Ovary (tissue), 9 donors: ENCODE results near the gene RBFOX2. TPM values are rescaled to one million over a fixed set of nuclear protein-coding genes. Genes with fewer than 3 reads are reported as not detected.

Source experiments
- DNase-seq, 5 donors: peaks; one replicate each; pipeline ENCODE4 v3.0.0-alpha.2; 2019 to 2020
- H3K27ac ChIP-seq, 2 donors: fragments of 200-600 bp; one replicate each; pipeline versions ENCODE4 v1.5.1 to v1.8.0; 2019 to 2022
- H3K27me3 ChIP-seq: fragments of 200-600 bp; one replicate; pipeline ENCODE4 v1.8.0; 2022
- H3K36me3 ChIP-seq: fragments of 200-600 bp; sonication (generic); one replicate; pipeline ENCODE4 v1.5.1; 2019
- H3K4me1 ChIP-seq: one replicate; pipeline ENCODE4 v1.8.1; 2013; ENCODE audit warnings: mild to moderate bottlenecking, moderate library complexity; ENCODE audit not compliant: insufficient read depth
- H3K4me3 ChIP-seq: fragments of 200-600 bp; sonication (generic); one replicate; pipeline ENCODE4 v1.5.1; 2017
- H3K9me3 ChIP-seq, 2 donors: fragments of 200-600 bp in 1 of 2; sonication (generic) in 1 of 2; one replicate each; pipeline versions ENCODE4 v1.5.1 to v1.8.1; 2013 to 2019; ENCODE audit warnings: mild to moderate bottlenecking in 1 of 2, moderate library complexity in 1 of 2
- CTCF ChIP-seq, 3 donors: fragments of 450-650 bp in 2 of 3; fragments of 200-600 bp in 1 of 3; IDR thresholded peaks; one replicate each; pipeline versions ENCODE4 v1.5.1 to v1.8.0; 2016 to 2022; ENCODE audit warnings: antibody characterized with exemption in 3 of 3, mild to moderate bottlenecking in 1 of 3
- EP300 ChIP-seq: sonication (generic); formaldehyde crosslinking; IDR thresholded peaks from one replicate; pipeline ENCODE4 v1.6.1; 2017; ENCODE audit warnings: antibody characterized with exemption
- POLR2A ChIP-seq: fragments of 450-650 bp; IDR thresholded peaks from one replicate; pipeline ENCODE4 v1.6.1; 2017; ENCODE audit warnings: antibody characterized with exemption, mild to moderate bottlenecking, moderate library complexity
- WGBS, 3 donors: extraction: QIAGEN DNeasy Blood & Tissue Kit in 1 of 3; methylation state at CpG; one replicate each; pipeline versions ENCODE4 v1.1.5 to v1.1.7; 2013 to 2017; 5-methylcytosine and 5-hydroxymethylcytosine counted together
- intact Hi-C, 4 donors: fragments of 100-400 bp; cut with DNase I; formaldehyde crosslinking; loops; one replicate each; pipeline versions ENCODE4 v1.11.0 to v1.15.1; 2022 to 2023
- polyA plus RNA-seq, 2 donors: library from polyadenylated mRNA; stranded (reverse); fragments of 200-250 nt in 1 of 2; fragments of 350-450 nt in 1 of 2; fragmentation: Illumina TruSeq in 1 of 2; extraction: RNeasy Lipid Tissue Mini Kit (QIAGEN cat#74804) in 1 of 2; gene quantifications; one replicate each; pipeline ENCODE4 v1.2.3, GENCODE V29; 2013 to 2014
- total RNA-seq, 7 donors: library from RNA; depleted of rRNA in 2 of 7; stranded (reverse); fragments of >200 nt in 2 of 7; fragmentation: NEBNext Ultra II Directional in 3 of 7; extraction: Animal tissue kit (Norgen Biotek cat#: 25700) in 3 of 7; gene quantifications; one replicate each; pipeline versions ENCODE4 v1.1.0 to v1.2.4, GENCODE V29; 2016 to 2023
- donor health status: DM: no; HTN: no; CAD: no; lungs with moderate emphysema.
- donor health status: DM: no; HTN: no; CAD: no.
- donor health status: Bipolar disorder and iron deficiency.
- donor health status: DM: yes; HTN: yes; CAD: no.
- donor health status: DM: no; HTN: no; CAD: no.
- donor health status: DM: yes; HTN: yes; CAD: no.

The RBFOX2 gene
- total and polyA plus RNA-seq, 9 donors: 68.7 to 140 (median 128) TPM

GRCh38 chr22:35993048-35993714, 35.4 kb downstream of the RBFOX2 start:
- H3K36me3 ChIP-seq: no peaks in the 10 kb centered on the region
- H3K27ac ChIP-seq: no peak overlapping the region
- H3K27me3 ChIP-seq: no peaks in the 10 kb centered on the region
- intact Hi-C loops: no loop called here
- no peak for DNase-seq
- TF ChIP-seq CTCF (IDR thresholded peaks at IDR 0.05): no peak
- no peak for TF ChIP-seq EP300
- no peak for TF ChIP-seq POLR2A
- H3K4me3 ChIP-seq: no peak overlapping the region
- WGBS, 3 donors: 82 to 89% (median 84%) methylated on average over 3 of the region's 3 CpGs
- peaks cover 34% of the 10 kb centered on the region for H3K4me1 ChIP-seq
- H3K9me3 ChIP-seq: no peaks in the 10 kb centered on the region

DNA sequence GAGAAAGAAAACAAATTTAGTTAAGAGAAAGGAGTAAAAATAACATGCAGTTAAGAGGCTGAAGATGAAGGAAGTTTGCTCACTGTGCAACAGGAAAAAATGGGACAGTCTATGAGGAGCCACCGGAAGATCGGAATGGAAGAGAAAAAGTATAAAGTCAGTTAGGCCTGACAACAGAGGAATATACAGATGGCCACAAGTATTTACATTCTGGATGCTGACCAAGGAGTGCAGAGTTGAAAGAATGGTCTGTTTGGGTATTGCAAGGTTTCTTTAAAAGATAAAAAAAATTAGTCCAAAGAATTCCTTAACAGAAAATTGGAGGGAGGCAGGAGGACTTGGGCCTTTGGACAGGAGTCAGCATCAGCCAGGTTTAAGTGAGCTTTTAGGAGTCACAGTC, 37.5 kb downstream of the RBFOX2 start:
- Histone ChIP-seq H3K27ac (no peak overlapping the region), H3K9me3 (no peaks in the 10 kb centered on the region), H3K27me3 (no peaks in the 10 kb centered on the region), H3K36me3 (no peaks in the 10 kb centered on the region), H3K4me3 (no peak overlapping the region), H3K4me1 (peaks cover 26% of the 10 kb centered on the region)
- TF ChIP-seq EP300 (no peak), POLR2A (no peak), CTCF (IDR thresholded peaks at IDR 0.05) (no peak)
- no peak for DNase-seq
- 24 to 51% (median 38%) methylated on average over 2 of the region's 2 CpGs for WGBS, 3 donors
- intact Hi-C loops: no loop called here

DNA sequence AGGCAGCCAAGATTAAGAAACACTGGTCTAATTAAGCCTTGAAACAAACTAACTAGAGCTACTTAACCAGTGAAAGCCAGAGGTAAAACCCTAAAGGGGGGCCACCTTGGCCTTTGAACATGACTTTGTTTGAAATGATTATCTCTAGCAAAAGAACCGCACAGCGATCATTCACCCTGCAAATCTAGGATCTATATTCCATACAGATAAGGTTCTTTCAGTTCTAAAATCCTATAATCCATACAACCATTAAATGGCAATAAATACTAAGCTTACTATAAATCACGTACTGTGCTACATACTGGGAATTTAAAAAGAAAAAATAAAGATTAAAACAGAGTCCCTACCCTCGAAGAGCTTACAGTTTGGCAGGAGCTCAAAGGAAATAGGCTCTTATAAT, 40.6 kb downstream of the RBFOX2 start:
- Histone ChIP-seq H3K36me3 (no peaks in the 10 kb centered on the region), H3K27me3 (no peaks in the 10 kb centered on the region), H3K4me1 (peaks cover 29% of the 10 kb centered on the region), H3K27ac (no peak overlapping the region), H3K9me3 (no peaks in the 10 kb centered on the region), H3K4me3 (no peak overlapping the region)
- intact Hi-C loops: no loop called here
- DNase-seq: no peak
- 74 to 78% (median 77%) methylated on average over 4 of the region's 4 CpGs for WGBS, 3 donors
- TF ChIP-seq EP300: no peak
- TF ChIP-seq POLR2A: no peak
- TF ChIP-seq CTCF (IDR thresholded peaks at IDR 0.05): no peak

DNA sequence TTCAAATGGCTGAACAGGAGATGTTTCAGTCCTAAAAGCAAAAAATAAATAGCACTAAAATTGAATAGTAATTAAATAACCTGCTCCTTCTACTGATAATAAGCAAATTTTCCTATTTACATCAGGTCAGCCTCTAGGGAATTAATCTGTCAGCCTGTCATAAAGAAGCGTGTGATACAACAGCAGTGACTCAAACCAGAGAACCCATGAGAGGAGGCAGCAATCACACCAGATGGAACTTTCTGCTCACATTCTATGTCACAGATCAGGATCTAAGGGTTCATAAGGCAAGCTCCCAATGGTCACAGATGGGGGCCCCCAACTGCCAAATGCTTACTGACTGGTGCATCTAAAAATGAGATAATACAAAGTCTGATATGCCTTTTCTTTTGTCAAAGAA, 41.1 kb downstream of the RBFOX2 start:
- Histone ChIP-seq H3K9me3 (no peaks in the 10 kb centered on the region), H3K27ac (no peak overlapping the region), H3K4me1 (peaks cover 29% of the 10 kb centered on the region), H3K4me3 (no peak overlapping the region), H3K36me3 (no peaks in the 10 kb centered on the region), H3K27me3 (no peaks in the 10 kb centered on the region)
- 67 to 77% (median 67%) methylated on average over 1 of the region's 1 CpG for WGBS, 3 donors
- intact Hi-C loops: no loop called here
- TF ChIP-seq POLR2A: no peak
- no peak for TF ChIP-seq EP300
- TF ChIP-seq CTCF (IDR thresholded peaks at IDR 0.05): no peak
- no peak for DNase-seq
